ENCODE results near the gene TOP3A. TPM values are rescaled to one million over a fixed set of nuclear protein-coding genes. Genes with fewer than 3 reads are reported as not detected.

The TOP3A gene
- total and polyA plus RNA-seq, 2 of the 4 experiments (the other 2 are of a cell fraction): 13.4 to 21.3 TPM

- Histone ChIP-seq H3K9me1 (ENCODE audit: insufficient read depth, low read length) (peaks cover 14% of the 10 kb centered on the region), H3K9ac (ENCODE audit: low read depth, low read length) (no peak overlapping the region), H3K4me3 (ENCODE audit: insufficient read depth, low read depth, low read length) (no peak overlapping the region), H3K9me3 (ENCODE audit: control insufficient read depth, insufficient read depth, low read length) (no peaks in the 10 kb centered on the region), H2BK5ac (ENCODE audit: low read depth, low read length, poor library complexity, severe bottlenecking) (no peak overlapping the region), H4K8ac (ENCODE audit: low read depth in 2 of 2, low read length in 2 of 2) (no peak overlapping the region), H3K4me1 (ENCODE audit: control insufficient read depth, insufficient read depth, low read length) (peaks cover 18% of the 10 kb centered on the region), H3K27ac (ENCODE audit: insufficient read depth, low read length) (no peak overlapping the region), H3K36me3 (ENCODE audit: control insufficient read depth, insufficient read depth, low read length) (peaks cover 7% of the 10 kb centered on the region; the same call in 1 of the 2 replicates), H4K91ac (ENCODE audit: insufficient read depth, low read depth, low read length) (no peak overlapping the region), H3K27me3 (ENCODE audit: control insufficient read depth, insufficient read depth, low read length) (no peaks in the 10 kb centered on the region), H3K56ac (ENCODE audit: extremely low read depth, insufficient read depth, low read length) (no peak overlapping the region), H2BK15ac (ENCODE audit: low read depth, low read length) (no peak overlapping the region), H2AK9ac (replicated peaks; ENCODE audit: low read depth, low read length, poor library complexity) (no peak overlapping the region), H3K4me2 (ENCODE audit: low read depth, low read length) (no peak overlapping the region), H3K14ac (replicated peaks; ENCODE audit: low read depth, low read length) (no peak overlapping the region), H2BK20ac (ENCODE audit: low read depth, low read length) (no peak overlapping the region), H2BK120ac (ENCODE audit: low read depth, low read length) (no peak overlapping the region), H3K4ac (ENCODE audit: low read depth, low read length) (no peak overlapping the region), H3K23ac (ENCODE audit: low read depth, low read length) (0 out of 2 replicates have a peak overlapping the region, but pooled peaks have one; percentile 15), H3K79me1 (ENCODE audit: low read depth in 1 of 2, low read length in 2 of 2) (peaks cover 16 to 71% of the 10 kb centered on the region in 2 experiments), H4K5ac (ENCODE audit: low read depth, low read length) (no peak overlapping the region), H4K20me1 (ENCODE audit: insufficient read depth, low read length) (peaks cover 57% of the 10 kb centered on the region), H2AFZ (replicated peaks; ENCODE audit: low read length, poor library complexity) (no peak overlapping the region), H2AK5ac (ENCODE audit: low read depth, low read length) (no peak overlapping the region), H3K18ac (ENCODE audit: low read depth, low read length) (no peak overlapping the region)
- TF ChIP-seq, protein P1, sequence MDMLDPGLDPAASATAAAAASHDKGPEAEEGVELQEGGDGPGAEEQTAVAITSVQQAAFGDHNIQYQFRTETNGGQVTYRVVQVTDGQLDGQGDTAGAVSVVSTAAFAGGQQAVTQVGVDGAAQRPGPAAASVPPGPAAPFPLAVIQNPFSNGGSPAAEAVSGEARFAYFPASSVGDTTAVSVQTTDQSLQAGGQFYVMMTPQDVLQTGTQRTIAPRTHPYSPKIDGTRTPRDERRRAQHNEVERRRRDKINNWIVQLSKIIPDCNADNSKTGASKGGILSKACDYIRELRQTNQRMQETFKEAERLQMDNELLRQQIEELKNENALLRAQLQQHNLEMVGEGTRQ (IDR thresholded peaks at IDR 0.05; ENCODE audit: low read depth, low read length): no peak
- TF ChIP-seq RCOR1 (IDR thresholded peaks at IDR 0.05; ENCODE audit: insufficient replicate concordance, low read length): no peak
- TF ChIP-seq BHLHE40 (IDR thresholded peaks at IDR 0.05; ENCODE audit: low read depth, low read length): no peak
- no peak for TF ChIP-seq MXI1 (IDR thresholded peaks at IDR 0.05; ENCODE audit: borderline replicate concordance, low read depth, low read length)
- no peak for TF ChIP-seq POLR2A (IDR thresholded peaks at IDR 0.05; ENCODE audit: low read depth, low read length)
- no TSS peak for BruUV-seq (replicated peaks)
- dilution Hi-C loops (cut with HindIII; ENCODE audit: low sequenced_read_pairs, unreplicated experiment) (no loop called here), in situ Hi-C loops (cut with MboI; ENCODE audit: low sequenced_read_pairs) (no loop called here), intact Hi-C loops (cut with micrococcal nuclease) (no loop called here)
- 91% methylated on average over 4 of the region's 5 CpGs; no CpG with 5 or more reads in 1 of the 2 experiments for WGBS, 2 experiments (ENCODE audit: extremely low coverage in 2 of 2, insufficient read length in 1 of 2)
- no peak for DNase-seq
- ChIA-PET CTCF (no interaction called here), POLR2A (ENCODE audit: unreplicated experiment) (no interaction called here)
- no peak for ATAC-seq (ENCODE audit: low read depth)
These were observed 87.2 kb downstream of the TOP3A start for GRCh38 chr17:18227635-18228034.

Measured in IMR-90 (cell line).